Body of pancreas (tissue), 4 donors: ENCODE results near the gene TELO2.

Source experiments
- POLR2A ChIP-seq, 3 donors: fragments of 450-650 bp; IDR thresholded peaks; one replicate each; pipeline ENCODE4 v1.6.1; 2016; ENCODE audit warnings: antibody characterized with exemption in 3 of 3, mild to moderate bottlenecking in 2 of 3
- TF ChIP-seq, protein P1 (sequence below), 7 experiments: fragments of 450-650 bp in 4 of 7; fragments of 200-600 bp in 3 of 7; sonication (generic) in 3 of 7; IDR thresholded peaks; one replicate each; pipeline ENCODE4 v1.5.1; 2016 to 2019; ENCODE audit warnings: antibody characterized with exemption in 7 of 7

DNA sequence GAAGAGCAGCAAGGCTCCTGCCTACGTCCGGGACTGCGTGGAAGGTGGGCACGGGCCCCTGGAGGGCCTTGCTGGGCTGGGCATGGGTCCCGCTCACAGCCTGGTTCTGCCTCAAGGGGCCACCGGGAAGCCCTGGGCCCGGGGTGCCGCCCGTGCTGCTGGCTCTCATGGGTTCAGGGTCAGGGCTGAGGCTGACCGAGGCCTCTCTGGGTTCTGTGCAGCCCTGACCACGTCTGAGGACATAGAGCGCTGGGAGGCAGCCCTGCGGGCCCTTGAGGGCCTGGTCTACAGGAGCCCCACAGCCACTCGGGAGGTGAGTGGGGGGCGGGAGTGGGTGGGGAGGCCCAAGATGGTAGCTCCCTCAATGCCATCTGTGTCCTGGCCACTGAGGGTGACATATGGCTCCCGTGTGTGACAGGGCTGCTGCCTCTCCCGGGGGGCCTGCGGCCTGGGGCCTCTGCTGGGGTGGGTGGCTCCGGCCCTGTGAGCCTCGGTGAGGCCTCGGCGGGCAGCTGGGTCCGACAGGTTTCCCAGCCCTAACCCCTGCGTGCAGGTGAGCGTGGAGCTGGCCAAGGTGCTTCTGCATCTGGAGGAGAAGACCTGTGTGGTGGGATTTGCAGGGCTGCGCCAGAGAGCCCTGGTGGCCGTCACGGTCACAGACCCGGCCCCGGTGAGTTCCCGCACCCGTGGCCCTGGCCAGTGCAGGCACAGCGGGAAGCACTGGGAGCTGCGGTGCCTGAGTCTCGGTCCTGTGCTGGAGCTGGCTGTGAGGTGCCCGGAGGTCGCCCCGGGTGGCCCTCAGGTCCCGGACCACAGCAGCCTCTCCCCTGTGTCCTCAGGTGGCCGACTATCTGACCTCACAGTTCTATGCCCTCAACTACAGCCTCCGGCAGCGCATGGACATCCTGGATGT lies 9.2 kb downstream of the TELO2 start:
- TF ChIP-seq, protein P1, sequence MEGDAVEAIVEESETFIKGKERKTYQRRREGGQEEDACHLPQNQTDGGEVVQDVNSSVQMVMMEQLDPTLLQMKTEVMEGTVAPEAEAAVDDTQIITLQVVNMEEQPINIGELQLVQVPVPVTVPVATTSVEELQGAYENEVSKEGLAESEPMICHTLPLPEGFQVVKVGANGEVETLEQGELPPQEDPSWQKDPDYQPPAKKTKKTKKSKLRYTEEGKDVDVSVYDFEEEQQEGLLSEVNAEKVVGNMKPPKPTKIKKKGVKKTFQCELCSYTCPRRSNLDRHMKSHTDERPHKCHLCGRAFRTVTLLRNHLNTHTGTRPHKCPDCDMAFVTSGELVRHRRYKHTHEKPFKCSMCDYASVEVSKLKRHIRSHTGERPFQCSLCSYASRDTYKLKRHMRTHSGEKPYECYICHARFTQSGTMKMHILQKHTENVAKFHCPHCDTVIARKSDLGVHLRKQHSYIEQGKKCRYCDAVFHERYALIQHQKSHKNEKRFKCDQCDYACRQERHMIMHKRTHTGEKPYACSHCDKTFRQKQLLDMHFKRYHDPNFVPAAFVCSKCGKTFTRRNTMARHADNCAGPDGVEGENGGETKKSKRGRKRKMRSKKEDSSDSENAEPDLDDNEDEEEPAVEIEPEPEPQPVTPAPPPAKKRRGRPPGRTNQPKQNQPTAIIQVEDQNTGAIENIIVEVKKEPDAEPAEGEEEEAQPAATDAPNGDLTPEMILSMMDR (IDR thresholded peaks at IDR 0.05) = no peak
- no peak for TF ChIP-seq POLR2A (IDR thresholded peaks at IDR 0.05)
